RWPE1 (cell line): ENCODE results near the gene ARHGEF28.

Experiments
- CTCF ChIA-PET: fragments of 350-600 bp; sonication (Branson Sonifier 250); formaldehyde crosslinking; extraction: SDS; loops from one replicate; lab custom pipeline; 2021; lab: Yijun Ruan, JAX
- POLR2A ChIA-PET: fragments of 400-600 bp; formaldehyde crosslinking; extraction: SDS; loops from one replicate; lab custom pipeline; 2020; ENCODE audit warnings: antibody characterized with exemption; ENCODE audit not compliant: low non-redundant PET; lab: Yijun Ruan, JAX
- DNase-seq: peaks from one replicate; pipeline ENCODE4 v3.0.0; 2012; ENCODE audit warnings: low spot score
- H3K27ac ChIP-seq: fragments of 450-650 bp; 2 replicates; pipeline ENCODE4 v1.5.1; 2017
- TF ChIP-seq, protein P1 (sequence below): fragments of 450-650 bp; conservative IDR thresholded peaks from 2 replicates; pipeline ENCODE4 v1.5.1; 2017; ENCODE audit warnings: low read depth, mild to moderate bottlenecking

ARHGEF28 gene

DNA sequence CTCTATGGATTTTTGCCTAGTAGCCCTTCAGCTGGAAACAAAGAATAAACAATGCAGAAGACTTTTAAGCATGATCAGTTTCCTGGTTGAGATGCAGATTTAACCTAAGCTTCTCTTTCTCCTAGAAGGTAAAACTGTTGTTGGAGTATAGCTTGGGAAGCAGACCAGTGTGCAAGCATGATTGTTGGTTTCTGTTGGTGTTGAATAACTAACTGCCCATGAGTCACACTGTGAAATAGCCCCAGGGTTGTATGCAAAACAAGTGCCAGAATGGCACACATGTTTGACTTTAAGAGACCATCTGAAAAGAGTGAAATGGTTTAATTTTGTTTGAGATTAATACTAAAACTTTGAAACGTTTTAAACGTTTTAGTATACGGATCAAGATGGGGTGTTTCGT lies 227.1 kb downstream of the ARHGEF28 start:
- TF ChIP-seq, protein P1, sequence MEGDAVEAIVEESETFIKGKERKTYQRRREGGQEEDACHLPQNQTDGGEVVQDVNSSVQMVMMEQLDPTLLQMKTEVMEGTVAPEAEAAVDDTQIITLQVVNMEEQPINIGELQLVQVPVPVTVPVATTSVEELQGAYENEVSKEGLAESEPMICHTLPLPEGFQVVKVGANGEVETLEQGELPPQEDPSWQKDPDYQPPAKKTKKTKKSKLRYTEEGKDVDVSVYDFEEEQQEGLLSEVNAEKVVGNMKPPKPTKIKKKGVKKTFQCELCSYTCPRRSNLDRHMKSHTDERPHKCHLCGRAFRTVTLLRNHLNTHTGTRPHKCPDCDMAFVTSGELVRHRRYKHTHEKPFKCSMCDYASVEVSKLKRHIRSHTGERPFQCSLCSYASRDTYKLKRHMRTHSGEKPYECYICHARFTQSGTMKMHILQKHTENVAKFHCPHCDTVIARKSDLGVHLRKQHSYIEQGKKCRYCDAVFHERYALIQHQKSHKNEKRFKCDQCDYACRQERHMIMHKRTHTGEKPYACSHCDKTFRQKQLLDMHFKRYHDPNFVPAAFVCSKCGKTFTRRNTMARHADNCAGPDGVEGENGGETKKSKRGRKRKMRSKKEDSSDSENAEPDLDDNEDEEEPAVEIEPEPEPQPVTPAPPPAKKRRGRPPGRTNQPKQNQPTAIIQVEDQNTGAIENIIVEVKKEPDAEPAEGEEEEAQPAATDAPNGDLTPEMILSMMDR: no peak
- H3K27ac ChIP-seq: no peak overlapping the region
- ChIA-PET CTCF (interaction anchor here (0.6 kb wide), 1 partner anchor 60 kb away, joined by 4 read pairs; no protein-coding TSS in a partner anchor), POLR2A (no interaction called here)
- DNase-seq: peak; percentile 69

DNA sequence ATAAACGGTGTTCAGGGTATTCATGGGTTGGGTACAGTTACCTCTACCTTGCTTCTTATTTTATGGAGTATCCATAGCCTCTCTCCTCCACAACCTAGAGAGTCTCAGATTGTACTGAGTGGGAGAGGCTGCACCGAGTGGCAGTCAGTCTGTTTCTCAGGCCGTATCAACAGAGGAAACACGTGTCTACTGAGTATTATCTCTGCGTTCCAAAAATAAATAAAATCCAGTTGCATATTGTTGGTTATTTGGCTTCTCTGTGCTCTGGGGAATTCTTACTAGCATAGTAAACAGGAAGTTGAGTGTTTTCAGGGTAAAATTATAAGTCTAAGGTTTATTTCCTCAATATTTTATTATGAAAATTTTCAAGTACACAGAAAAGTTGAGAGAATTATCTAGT lies 231.0 kb downstream of the ARHGEF28 start:
- H3K27ac ChIP-seq: no peak overlapping the region
- ChIA-PET CTCF (interaction anchor here (0.6 kb wide), 1 partner anchor 314 kb away, joined by 4 read pairs; no protein-coding TSS in a partner anchor), POLR2A (no interaction called here)
- TF ChIP-seq, protein P1: no peak
- no peak for DNase-seq

DNA sequence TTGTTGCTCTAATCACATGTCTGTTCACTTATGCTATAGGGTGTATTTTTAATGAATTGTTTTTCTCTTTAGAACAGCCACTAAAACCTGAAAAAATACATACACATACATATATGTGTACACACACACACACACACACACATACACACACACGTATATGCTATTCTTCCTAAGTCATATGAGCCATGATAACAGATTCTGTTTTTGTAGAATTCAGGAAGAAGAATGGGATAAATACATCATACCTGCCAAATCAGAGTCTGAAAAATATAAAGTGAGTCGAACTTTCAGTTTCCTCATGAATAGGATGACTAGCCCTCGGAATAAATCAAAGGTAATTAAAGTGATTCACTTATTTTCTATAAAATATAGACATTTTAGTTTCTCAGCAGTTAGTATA lies 231.4 kb downstream of the ARHGEF28 start:
- DNase-seq: no peak
- ChIA-PET CTCF (interaction anchor here (0.6 kb wide), 1 partner anchor 163 kb away, joined by 3 read pairs; no protein-coding TSS in a partner anchor), POLR2A (no interaction called here)
- TF ChIP-seq, protein P1: no peak
- H3K27ac ChIP-seq: no peak overlapping the region

DNA sequence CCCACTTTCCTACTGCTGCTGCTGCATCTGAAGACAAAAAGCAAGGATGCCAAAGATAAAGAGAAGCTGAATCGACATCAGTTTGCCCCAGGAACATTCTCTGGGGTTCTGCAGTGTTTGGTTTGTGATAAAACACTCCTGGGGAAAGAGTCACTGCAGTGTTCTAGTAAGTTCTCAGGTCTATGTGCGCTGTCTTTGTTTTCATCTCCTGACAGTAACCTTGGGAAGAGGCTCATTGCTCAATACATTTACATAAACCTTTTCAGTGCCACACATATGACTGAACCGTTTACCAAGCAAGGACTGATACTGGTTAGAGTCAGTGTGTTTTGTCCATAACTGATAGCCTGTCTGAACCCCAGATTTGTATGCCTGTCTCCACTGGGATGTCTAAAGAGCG lies 232.1 kb downstream of the ARHGEF28 start:
- DNase-seq: no peak
- no peak overlapping the region for H3K27ac ChIP-seq
- CTCF ChIA-PET: interaction anchor here (0.6 kb wide), 1 partner anchor 164 kb away, joined by 3 read pairs; no protein-coding TSS in a partner anchor
- TF ChIP-seq, protein P1: no peak
- POLR2A ChIA-PET: no interaction called here

DNA sequence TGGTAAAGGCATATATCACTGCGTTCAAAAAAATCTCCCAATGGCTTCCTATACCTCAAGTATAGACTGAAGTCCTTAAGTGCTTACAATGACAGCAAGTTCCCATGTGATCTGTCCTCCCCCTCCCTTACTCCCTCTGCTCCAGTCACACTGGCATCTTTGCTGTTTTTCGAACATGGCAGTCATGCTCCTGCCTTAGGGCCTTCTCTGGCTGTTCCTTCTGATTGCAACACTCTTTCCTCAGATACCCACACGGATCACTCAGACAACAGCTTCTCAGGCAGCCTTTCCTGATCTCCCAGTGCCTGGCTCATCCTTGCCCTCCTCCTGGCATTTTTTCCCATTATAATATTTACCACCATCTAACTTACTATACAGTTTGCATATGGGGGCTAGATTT lies 232.8 kb downstream of the ARHGEF28 start:
- ChIA-PET CTCF (no interaction called here), POLR2A (no interaction called here)
- no peak overlapping the region for H3K27ac ChIP-seq
- DNase-seq: no peak
- TF ChIP-seq, protein P1: no peak

DNA sequence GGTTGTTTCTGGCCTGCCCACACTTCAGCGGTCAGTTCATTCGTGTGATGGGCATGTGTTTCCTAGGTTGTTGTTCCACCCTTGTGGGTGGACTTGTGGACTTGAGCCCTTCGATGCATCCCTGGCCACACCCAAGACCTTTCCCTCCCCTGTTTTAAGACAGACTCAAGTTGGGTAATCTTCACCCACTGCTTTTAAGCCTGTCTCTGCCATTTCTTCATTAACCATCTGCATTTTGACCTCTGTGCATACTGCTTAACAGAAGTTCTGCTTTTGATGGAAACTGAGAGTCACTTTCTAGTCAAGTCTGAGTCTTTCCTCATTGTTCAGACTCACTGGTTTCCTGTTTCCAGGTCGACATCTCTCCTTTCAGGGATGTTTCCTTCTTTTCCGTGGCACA lies 233.7 kb downstream of the ARHGEF28 start:
- no peak overlapping the region for H3K27ac ChIP-seq
- TF ChIP-seq, protein P1: no peak
- CTCF ChIA-PET: no interaction called here
- DNase-seq: no peak
- POLR2A ChIA-PET: no interaction called here
